NB4 (cell line): ENCODE measurements around the gene GABBR1.

ENCODE experiments used
- POLR2A ChIP-seq: IDR thresholded peaks from 2 replicates; pipeline ENCODE4 v1.6.1; 2011; ENCODE audit warnings: mild to moderate bottlenecking; ENCODE audit not compliant: insufficient read length; ENCODE audit errors: extremely low read depth
- TF ChIP-seq, protein P1 (sequence below): IDR thresholded peaks from 2 replicates; pipeline ENCODE4 v1.6.1; 2011; ENCODE audit warnings: low read depth, low read length
- TF ChIP-seq, protein P2 (sequence below): IDR thresholded peaks from one replicate; pipeline ENCODE4 v1.5.1; 2012; ENCODE audit warnings: low read depth, low read length

DNA sequence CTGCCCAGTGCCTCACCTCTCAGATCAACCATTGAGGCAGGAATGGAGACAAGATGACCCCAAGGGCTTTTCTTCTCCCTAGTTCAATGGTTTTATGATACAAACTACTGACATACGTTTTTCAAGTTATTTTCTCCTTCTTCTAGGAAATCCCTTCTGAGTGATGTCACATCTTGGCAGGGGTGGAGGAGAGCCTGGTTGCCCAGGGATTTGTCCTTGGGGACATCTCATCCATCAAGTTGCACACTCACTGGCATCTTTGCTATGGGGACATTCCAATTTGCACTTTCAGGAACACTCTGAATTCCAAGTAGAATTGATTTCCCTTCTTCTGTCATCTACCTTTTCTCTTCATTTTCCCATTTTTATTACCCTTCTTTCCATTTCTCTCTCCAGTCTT lies 38.0 kb upstream of the GABBR1 start:
- TF ChIP-seq, protein P1, sequence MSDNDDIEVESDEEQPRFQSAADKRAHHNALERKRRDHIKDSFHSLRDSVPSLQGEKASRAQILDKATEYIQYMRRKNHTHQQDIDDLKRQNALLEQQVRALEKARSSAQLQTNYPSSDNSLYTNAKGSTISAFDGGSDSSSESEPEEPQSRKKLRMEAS = no peak
- no peak for TF ChIP-seq POLR2A
- TF ChIP-seq, protein P2, sequence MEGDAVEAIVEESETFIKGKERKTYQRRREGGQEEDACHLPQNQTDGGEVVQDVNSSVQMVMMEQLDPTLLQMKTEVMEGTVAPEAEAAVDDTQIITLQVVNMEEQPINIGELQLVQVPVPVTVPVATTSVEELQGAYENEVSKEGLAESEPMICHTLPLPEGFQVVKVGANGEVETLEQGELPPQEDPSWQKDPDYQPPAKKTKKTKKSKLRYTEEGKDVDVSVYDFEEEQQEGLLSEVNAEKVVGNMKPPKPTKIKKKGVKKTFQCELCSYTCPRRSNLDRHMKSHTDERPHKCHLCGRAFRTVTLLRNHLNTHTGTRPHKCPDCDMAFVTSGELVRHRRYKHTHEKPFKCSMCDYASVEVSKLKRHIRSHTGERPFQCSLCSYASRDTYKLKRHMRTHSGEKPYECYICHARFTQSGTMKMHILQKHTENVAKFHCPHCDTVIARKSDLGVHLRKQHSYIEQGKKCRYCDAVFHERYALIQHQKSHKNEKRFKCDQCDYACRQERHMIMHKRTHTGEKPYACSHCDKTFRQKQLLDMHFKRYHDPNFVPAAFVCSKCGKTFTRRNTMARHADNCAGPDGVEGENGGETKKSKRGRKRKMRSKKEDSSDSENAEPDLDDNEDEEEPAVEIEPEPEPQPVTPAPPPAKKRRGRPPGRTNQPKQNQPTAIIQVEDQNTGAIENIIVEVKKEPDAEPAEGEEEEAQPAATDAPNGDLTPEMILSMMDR = no peak
